GM12892 (cell line): ENCODE results near the gene FAF1.

ENCODE experiments used
- POLR2A ChIP-seq: IDR thresholded peaks from 2 replicates; pipeline ENCODE4 v1.6.1; 2011; ENCODE audit warnings: low read depth, low read length, control low read depth
- POLR2AphosphoS5 ChIP-seq: IDR thresholded peaks from 2 replicates; pipeline ENCODE4 v1.6.1; 2011; ENCODE audit warnings: low read depth, low read length, control low read depth

GRCh38 chr1:50808296-50808695 lies 151.8 kb downstream of the FAF1 start:
- TF ChIP-seq POLR2A (no peak), POLR2AphosphoS5 (no peak)
